ENCODE measurements around the gene SLC22A23. TPM values are rescaled to one million over a fixed set of nuclear protein-coding genes. Genes with fewer than 3 reads are reported as not detected.
A peak's percentile ranks its signal among the peaks of the same experiment; 100 is the strongest.

The SLC22A23 gene
- total and polyA plus RNA-seq, 7 donors: 8.1 to 18.7 (median 12.0) TPM

- peaks cover 0 to 46% (median 38%) of the 10 kb centered on the region in 4 donors for H3K4me1 ChIP-seq
- intact Hi-C loops (cut with DNase I): loop anchor here (5.0 to 10.0 kb wide), 5 partner anchors 75 to 778 kb away; partner anchors contain the start of genes ECI2, SLC22A23 and TUBB2A
- H3K36me3 ChIP-seq: no peaks in the 10 kb centered on the region
- peak overlapping the region in 1 of 4 donors; percentile 46 for H3K4me3 ChIP-seq
- H3K9me3 ChIP-seq: no peaks in the 10 kb centered on the region
- H3K27me3 ChIP-seq: no peaks in the 10 kb centered on the region
- H3K27ac ChIP-seq: peak overlapping the region; percentile 87 to 94 (median 92)
- no peak for DNase-seq
- TF ChIP-seq CTCF (IDR thresholded peaks at IDR 0.05) (no peak), POLR2AphosphoS5 (IDR thresholded peaks at IDR 0.05) (peak in 1 of 4 donors; percentile 40), EP300 (IDR thresholded peaks at IDR 0.05) (no peak), POLR2A (IDR thresholded peaks at IDR 0.05) (no peak)
- 14 to 55% methylated on average over 4 of the region's 4 CpGs for WGBS, 2 donors
Observed at GRCh38 chr6:3356824-3357420, 99.9 kb downstream of the SLC22A23 start.

DNA sequence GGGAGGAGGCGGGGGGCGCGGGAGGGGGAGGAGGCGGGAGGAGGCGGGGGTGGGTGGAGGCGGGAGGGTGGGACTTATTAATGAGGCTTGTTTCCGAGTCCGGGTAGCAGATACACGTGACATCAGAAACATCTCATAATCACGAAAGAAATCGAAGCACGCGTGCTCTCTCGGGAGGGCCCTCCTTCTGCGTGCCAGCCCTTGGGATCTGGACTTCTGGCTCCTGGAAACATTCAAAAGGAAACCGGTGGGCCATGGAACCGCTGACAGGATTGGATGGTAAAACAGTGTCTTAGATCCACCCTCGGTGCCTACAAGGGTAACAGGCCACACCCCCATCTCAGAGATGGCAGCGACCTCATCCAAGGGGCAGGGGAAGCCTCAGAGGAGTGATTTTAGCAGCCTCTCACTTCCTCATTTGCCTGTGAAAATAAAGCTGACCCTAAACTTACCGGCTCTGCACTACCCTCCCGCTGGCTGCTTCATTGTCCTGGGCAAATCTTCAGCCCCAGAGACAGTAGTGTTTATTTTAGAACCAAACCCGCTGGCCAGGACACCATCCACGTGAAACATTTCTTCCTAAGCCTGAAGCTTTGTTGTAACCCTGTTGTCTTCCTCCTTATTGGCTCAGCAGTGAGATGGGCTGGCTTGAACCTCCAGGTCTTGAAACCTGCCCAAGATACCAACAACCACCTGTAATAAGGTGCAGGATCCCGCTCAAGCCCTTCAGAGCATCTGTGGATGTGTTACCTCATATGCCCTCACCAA, 100.6 kb downstream of the SLC22A23 start:
- Histone ChIP-seq H3K4me1 (peaks cover 0 to 46% (median 38%) of the 10 kb centered on the region in 4 donors), H3K36me3 (no peaks in the 10 kb centered on the region), H3K4me3 (peak overlapping the region; percentile 24 to 46 (median 40)), H3K27me3 (no peaks in the 10 kb centered on the region), H3K27ac (peak overlapping the region; percentile 87 to 94 (median 92)), H3K9me3 (no peaks in the 10 kb centered on the region)
- WGBS, 2 donors: 2 to 13% methylated on average over 18 to 19 of the region's 24 CpGs
- peak in 1 of 4 donors; percentile 41 for TF ChIP-seq EP300 (IDR thresholded peaks at IDR 0.05)
- TF ChIP-seq POLR2A (IDR thresholded peaks at IDR 0.05): no peak
- peak in 3 of 4 donors; percentile 5 to 49 (median 42) for TF ChIP-seq POLR2AphosphoS5 (IDR thresholded peaks at IDR 0.05)
- TF ChIP-seq CTCF (IDR thresholded peaks at IDR 0.05): no peak
- intact Hi-C loops (cut with DNase I): loop anchor here (5.0 to 10.0 kb wide), 5 partner anchors 74 to 779 kb away; partner anchors contain the start of genes ECI2, SLC22A23 and TUBB2A
- DNase-seq: peak; percentile 91

DNA sequence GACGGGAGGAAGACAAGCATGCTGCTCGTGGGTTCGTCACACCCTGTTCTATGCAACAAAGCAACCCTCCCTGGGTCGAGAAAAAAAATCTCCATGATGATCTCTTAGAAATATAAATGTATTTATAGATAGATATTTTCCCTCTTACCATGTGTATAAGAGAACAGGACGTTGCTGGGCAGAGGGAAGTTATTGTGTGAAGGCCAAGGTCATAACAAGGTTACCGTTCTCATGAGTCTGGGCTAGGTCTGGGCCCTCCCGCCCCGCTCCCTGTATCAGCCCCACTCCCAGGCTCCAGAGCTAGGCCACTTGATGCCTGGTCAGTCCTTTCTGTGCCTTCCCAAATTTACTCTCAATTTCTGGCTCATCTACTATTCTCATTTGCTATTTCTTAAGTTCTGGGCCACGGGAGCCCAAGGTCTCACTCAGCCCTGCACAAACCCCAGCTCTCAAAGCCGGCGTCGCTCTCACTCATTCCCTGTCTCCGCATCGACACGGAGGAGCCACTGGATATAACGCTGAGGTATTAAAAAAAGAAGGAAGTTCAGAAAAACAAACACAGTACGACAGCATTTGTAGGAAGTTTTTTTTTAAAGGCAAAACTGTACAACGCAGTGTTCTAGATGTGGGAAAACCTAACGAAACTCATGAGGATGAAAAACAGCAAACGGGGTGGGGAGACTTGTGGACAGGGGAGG, 101.3 kb downstream of the SLC22A23 start:
- no peaks in the 10 kb centered on the region for H3K27me3 ChIP-seq
- peak in 2 of 4 donors; percentile 12 to 15 for TF ChIP-seq POLR2AphosphoS5 (IDR thresholded peaks at IDR 0.05)
- no peak for TF ChIP-seq CTCF (IDR thresholded peaks at IDR 0.05)
- no peak for TF ChIP-seq EP300 (IDR thresholded peaks at IDR 0.05)
- no peak for TF ChIP-seq POLR2A (IDR thresholded peaks at IDR 0.05)
- peak overlapping the region; percentile 87 to 94 (median 92) for H3K27ac ChIP-seq
- no peaks in the 10 kb centered on the region for H3K36me3 ChIP-seq
- WGBS, 2 donors: 6 to 20% methylated on average over 20 of the region's 20 CpGs
- no peaks in the 10 kb centered on the region for H3K9me3 ChIP-seq
- H3K4me3 ChIP-seq: peak overlapping the region; percentile 24 to 46 (median 40)
- H3K4me1 ChIP-seq: peaks cover 0 to 46% (median 38%) of the 10 kb centered on the region in 4 donors
- intact Hi-C loops (cut with DNase I): loop anchor here (5.0 to 10.0 kb wide), 5 partner anchors 73 to 779 kb away; partner anchors contain the start of genes ECI2, SLC22A23 and TUBB2A
- peak; percentile 80 for DNase-seq

- intact Hi-C loops (cut with DNase I): loop anchor here (5.0 to 10.0 kb wide), 5 partner anchors 73 to 780 kb away; partner anchors contain the start of genes ECI2, SLC22A23 and TUBB2A
- no peak for DNase-seq
- TF ChIP-seq CTCF (IDR thresholded peaks at IDR 0.05) (no peak), POLR2A (IDR thresholded peaks at IDR 0.05) (no peak), EP300 (IDR thresholded peaks at IDR 0.05) (no peak), POLR2AphosphoS5 (IDR thresholded peaks at IDR 0.05) (no peak)
- Histone ChIP-seq H3K36me3 (no peaks in the 10 kb centered on the region), H3K9me3 (no peaks in the 10 kb centered on the region), H3K27ac (peak overlapping the region; percentile 87 to 94 (median 92)), H3K4me1 (peaks cover 0 to 46% (median 38%) of the 10 kb centered on the region in 4 donors), H3K27me3 (no peaks in the 10 kb centered on the region), H3K4me3 (no peak overlapping the region)
- WGBS, 2 donors: 29 to 71% methylated on average over 4 of the region's 4 CpGs
Observed at GRCh38 chr6:3355011-3355357, 101.9 kb downstream of the SLC22A23 start.

All from sigmoid colon (tissue), 7 donors.